HG03342 (cell line): Measurements from ENCODE around the gene UFM1.
"Not testable (repeated sequence)": the region's sequence is repeated elsewhere in the genome, so short reads cannot be mapped to it uniquely, and the experiment has no call there.

Experiments
- ATAC-seq: cut with Tn5 transposase; IDR thresholded peaks from one replicate; pipeline ENCODE4 v1.9.1; 2021; ENCODE audit warnings: mild to moderate bottlenecking, moderate library complexity; ENCODE audit not compliant: unreplicated experiment

UFM1 gene

DNA sequence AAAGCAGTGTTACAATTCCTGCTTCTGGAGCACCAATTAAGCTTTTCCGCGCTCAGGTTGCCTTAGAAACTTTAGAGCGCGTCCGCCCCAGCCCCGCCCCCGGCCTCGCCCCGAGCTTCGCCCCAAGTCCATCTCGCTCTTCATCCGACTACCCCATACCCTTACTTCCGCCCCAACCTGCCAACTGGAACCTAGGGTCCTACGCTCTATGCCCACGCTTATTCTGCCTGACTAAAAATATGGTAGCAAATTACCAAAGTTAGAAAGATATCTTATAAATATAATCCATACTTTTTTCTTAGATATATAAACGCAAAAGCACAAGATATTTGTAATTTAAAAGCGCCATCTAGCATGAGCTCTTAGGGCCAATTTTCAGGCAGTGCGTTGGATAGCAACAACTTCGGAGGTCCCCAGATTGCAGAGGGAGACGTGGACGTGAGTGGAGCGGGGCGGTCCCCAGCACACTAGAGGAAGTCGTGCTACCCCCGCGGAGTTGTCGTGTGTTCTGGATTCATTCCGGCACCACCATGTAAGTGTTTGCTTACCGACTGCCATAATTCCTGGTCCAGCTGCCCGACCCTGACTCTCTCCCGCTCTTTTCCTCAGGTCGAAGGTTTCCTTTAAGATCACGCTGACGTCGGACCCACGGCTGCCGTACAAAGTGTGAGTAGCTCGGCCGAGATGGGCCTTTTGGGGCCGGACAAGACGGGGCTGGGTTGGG is at the start of gene UFM1:
TSS of gene UFM1 (plus strand) at position 462 of the 724 bp plus-strand sequence. CDS start at position 531, 69 bp downstream.
- ATAC-seq, result peak; percentile 95

DNA sequence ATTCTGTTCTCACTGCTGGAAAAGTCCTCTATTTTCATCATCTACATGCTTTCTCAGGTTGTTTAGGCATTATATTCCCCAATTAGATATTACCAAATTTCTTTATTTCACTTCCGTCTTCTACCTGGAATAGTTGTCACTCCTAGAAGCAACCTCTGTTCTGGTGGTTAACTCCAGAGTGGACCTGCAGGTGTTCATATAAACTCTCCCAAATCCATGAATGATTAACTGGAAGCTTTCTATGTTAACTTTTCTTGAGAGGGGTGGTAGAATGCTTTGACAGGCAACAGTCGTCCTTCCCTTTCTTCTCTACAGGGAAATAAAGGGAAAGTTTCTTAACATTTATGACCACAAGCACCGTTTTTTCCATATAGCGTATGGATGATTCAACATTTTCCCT is 48.4 kb upstream of the UFM1 start:
- no peak for ATAC-seq

DNA sequence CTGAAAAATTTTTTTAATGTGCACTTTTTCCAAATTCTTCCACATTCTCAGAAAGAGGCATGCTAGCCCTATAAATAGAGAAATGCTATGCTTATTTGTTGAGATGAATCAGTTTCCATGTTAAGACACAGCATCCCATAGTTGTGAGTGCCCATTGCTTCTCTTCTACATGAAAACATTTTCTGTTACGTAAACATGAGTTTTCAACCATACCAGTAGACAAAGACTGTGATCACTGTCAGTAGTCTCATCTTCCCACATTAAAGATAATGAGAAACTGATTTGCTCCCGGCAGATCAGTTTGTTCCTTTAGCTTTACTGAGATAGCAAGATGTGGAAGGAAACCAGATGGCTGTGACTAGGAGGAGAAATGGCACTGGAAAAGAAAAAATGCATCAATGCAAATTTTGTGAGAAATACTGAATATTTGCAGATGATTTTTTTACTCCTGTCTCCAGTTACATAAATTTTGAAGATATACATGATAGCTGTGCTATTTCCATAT is 45.8 kb upstream of the UFM1 start:
- no peak for ATAC-seq

DNA sequence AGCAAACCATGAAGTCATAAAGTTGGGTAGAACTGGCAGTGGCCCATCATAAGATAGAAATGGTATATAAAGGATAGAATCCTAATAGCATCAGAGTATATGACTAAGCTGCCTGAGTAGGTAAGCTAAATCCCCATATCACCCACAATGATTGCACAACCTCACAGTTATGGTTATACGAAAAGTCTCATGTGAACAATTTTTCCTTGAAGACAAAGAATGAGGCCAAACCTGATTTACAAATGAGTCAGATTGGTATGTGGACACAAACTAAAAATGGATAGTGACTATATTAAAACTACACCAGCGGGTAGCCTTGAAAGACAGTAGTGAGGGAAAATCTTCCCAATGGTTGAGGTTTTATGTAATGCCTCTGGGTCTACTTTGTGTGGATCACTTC is 40.9 kb upstream of the UFM1 start:
- no peak for ATAC-seq

DNA sequence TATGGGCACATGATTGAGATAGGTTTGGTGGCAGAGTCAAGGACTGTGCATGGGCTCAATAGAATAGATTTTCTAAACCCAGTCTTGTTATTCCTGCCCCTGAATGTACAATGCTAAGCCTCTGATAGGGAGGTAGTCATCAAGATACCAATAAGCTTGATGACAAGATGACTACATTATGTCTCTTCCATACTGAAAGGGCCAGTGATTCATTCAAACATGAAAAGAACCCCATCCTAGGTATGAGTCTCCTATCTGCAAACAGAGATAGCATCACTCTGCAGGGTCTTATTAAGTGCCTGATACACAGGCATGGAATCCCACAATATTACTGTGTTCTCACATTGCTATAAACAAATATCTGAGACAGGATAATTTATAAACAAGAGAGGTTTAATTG is 40.3 kb upstream of the UFM1 start:
- no peak for ATAC-seq

DNA sequence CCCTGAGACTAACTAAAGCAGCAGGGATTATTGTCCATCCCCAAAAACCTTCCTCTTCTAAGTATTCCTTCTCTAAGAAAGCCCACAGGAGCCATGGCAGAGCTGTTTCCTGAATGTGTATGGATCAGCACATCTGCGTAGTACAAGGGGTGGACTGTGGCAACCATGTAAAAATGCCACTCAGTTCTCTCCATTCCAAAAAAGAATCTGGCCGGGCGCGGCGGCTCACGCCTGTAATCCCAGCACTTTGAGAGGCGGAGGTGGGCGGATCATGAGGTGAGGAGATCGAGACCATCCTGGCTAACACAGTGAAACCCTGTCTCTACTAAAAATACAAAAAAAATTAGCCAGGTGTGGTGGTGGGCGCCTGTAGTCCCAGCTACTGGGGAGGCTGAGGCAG is 38.5 kb upstream of the UFM1 start:
- ATAC-seq, result not testable (repeated sequence)

DNA sequence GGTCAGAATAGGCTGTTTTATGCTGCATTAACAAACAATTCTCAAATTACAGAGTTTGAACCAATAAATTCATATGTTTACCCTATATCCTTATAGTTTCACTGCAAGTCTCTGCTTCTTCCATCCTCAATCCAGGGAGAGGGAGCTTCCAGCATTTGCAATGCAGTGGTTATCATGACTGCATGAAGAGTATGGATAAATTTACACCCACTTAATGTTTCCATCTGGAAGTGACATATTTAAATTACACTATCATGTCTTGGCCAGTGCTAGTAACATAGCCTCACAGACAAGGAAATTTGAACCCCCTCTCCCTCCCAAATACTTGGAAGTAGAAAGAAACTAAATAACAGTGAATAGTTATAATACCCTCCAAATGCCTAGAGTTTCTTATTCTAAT is 33.5 kb upstream of the UFM1 start:
- no peak for ATAC-seq

DNA sequence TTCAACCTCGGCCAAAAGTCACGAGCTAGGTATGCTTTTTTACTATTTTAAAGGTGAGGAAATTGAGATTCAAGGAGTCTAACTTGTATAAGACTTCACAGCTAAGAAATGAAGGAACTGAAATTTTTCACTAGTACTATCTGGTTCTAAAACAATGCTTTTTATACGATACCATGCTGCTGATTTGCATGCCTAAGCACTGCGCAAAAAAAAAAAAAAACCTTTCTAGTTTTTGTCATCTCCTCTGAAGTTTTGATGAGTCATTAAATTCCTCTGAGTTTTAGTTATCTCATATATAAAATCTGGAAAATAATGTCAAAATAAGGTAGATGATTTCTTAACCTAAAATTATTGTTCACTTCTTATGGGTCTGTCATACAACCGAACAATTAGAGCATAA is 28.0 kb upstream of the UFM1 start:
- ATAC-seq, result no peak

DNA sequence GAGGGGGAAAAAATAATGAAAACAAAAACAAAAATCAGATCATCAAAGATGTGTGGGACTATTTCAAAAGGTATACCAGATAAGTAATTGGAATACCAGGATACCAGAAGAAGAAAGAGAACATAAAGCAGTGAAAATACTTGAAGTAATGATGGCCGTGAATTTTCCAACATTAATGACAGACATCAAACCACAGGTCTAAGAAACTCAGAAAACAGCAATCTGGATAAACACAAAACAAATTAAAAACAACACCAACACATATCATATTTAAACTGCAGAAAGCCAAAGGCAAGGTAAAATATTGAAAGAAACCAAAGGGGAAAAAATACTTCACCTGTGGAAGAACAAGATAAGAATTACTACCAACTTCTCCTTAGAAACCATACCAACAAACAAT is 24.2 kb upstream of the UFM1 start:
- ATAC-seq, result no peak

DNA sequence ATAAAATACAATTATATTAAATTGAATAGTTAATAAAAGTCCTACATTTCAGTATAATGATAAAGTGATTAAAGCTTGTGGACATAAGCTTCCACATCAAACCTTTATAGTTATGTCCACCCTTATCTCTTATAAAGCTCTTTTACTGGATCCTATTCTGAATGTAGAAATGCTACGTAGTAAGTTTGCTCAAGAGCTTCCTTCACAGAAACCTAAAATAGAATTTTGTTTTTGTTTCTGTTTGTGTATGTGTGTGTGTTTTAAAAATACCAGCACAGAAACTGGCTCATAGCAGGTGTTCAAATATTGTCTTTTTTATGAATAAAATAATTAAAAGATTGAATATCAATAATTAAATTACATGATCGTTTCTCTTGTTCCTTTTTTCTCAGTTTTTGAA is 21.0 kb upstream of the UFM1 start:
- no peak for ATAC-seq

DNA sequence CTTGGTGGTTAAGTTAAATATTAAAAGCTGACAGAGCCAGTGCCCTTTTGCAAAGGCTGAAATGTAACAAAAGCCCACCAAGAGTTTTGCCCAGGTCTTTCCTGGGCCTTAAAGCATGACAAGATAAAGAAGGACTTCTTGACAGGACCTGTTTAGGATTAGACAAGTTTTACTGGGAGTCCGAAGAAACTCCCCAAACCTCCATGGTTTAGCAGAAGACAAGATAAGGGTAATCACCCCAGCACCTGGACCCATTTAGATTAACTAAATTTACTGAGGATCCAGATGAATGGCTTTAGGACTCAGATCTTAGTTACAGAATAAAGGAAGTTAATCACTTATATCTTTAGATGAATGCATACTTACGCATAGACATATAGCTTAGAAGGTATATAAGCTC is 14.8 kb upstream of the UFM1 start:
- ATAC-seq, result no peak

DNA sequence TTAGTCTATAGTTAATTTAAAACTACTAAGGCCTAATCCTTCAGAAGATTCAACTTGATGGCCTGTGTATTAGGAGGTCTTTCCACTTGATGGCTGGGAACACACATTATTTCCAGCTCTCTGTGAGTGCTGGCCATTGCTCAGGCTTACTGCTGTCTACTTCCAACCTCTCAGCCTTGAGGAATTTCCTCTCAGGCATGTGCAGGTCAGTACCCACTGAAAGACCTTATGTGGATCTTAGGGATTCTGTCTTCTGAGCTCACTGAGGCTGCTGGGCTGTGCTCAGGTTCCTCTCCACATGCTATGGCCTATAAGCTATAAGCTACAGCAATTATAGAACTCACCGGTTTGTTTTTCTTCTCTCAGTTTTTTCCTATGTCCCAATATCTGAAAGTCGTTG is 11.6 kb upstream of the UFM1 start:
- ATAC-seq, result no peak

DNA sequence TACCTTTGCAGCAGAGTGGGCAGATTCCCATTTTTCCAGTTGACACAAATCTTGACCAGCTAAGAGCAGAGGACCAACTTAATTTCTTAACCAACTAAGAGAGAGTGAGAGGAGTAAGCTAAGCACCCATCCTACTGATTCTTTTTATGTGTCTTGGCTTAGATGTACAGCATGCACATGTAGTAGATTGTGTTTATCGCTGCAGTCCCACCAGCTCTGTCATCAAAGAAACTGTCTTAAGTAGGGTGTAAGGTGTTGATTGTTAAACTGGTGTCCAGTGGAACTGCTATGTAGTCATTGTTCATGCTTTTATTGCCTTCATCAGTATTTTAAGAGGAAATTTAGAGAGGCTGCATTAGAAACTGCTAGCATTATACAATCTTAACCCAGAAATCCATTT is 9.0 kb upstream of the UFM1 start:
- ATAC-seq, result no peak

DNA sequence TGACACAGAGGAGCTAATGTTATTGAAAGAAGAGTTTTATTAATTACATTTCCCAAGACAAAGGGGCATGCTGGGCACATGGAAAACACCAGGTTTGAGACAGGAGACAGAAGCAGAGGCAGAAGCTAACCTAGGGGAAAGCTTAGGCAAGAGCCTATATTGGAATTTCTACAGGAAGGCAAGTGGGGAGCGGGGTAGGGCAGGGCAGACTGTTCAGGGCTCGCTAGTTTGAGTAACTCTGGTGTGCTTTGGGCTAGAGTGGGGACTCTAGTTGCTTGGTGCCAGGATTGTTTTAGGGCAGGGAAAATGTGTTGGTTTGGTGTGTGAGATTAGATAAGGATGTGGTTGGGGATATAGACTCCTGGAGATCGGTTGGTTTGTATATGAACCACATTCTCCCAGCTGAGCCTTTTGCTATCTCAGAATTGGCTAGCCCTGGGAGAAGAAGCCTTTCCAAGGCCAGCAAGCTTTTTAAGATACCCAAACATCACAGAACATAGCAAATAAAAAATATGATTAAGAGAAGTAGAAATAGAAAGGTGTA is 8.4 kb upstream of the UFM1 start:
- no peak for ATAC-seq

DNA sequence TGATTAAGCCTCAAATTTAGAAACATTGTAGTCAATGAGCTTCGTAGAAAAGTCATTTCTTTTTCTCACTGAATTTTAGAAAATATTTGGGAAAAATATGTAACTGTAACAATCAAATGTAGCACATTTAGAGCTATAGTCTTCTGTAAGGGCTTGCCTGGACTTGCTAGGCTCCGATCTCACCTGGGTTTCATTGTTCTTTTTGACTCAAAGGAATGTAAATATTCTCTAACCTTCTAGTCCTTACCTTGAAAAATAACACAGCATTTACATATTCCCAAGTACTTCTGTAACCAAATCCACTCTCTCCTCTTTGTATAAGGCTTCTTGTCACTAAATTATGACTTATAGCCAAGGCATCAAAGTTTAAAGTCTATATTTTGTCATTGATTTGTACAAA is 2.9 kb upstream of the UFM1 start:
- ATAC-seq, result no peak

DNA sequence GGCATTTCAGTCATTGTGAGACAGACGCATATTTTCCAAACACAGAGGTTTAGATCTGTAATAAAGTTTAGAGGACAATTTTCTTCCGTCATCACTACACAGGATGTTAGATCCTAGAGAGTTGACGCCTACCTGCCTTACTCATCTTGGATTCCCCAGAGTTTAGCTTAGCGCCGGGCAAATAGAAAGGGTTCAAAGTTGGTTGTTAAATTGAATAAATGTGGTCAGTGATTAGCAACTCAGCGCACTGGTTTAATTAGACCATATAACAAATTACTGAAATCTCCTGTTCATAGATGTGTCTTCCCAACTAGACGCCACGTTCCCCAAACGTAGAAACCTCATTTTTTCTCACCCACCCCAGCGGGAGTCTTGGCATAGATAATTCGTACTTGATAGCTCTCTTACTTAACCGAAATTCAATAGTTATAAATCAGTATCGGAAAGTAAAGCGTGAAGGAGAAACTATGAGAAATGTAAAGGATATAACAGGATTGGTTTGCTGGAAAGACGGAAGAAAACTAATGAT is 726 bp upstream of the UFM1 start:
- peak; percentile 15 for ATAC-seq

DNA sequence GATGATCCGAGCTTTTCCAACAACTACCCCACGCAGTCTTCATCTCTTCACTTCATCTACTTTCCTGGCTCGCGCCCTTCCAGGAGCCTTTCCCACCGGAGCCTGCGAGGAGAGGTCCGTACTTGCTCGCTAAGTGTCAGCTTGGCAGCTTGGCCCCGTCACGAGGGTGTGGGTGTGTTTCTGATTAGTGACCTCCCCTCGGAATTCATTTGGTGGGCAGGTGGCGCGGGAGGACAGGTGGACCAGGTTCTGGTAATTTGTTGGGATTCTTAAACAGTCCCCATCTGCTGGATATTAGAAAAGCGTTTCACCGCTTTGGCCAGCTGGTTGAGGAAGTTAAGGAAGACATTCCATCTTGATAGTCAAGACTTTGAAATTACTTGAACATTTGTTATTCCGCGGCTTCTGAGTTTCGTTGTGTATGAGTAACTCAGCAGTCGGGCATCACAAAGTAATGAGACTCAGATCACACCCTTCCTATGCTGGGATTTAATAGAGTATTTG is 515 bp downstream of the UFM1 start:
- ATAC-seq, result peak; percentile 33

DNA sequence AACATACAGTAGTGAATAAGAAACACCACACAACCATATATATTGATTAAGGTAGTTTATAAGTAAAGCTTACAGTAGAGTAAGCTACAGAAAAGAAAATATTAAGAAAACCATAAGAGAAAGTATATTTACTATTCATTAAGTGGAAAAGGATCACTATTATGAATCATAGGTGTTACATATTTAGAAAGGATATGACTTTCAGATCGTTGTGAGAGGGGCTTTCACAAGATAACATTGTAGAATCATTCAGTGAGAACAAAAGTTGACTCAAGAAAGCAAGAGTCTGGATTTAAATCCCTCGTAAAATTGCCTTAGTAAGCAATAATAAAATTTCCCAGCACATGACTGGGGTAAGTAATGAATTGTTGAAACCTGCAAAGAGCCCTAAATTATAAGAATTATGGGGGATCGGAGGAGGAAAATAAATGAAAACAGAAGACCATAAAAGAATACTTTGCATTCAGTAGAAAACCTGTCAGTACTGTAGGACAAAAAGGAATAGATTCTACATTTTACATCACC is 6.0 kb downstream of the UFM1 start:
- no peak for ATAC-seq

DNA sequence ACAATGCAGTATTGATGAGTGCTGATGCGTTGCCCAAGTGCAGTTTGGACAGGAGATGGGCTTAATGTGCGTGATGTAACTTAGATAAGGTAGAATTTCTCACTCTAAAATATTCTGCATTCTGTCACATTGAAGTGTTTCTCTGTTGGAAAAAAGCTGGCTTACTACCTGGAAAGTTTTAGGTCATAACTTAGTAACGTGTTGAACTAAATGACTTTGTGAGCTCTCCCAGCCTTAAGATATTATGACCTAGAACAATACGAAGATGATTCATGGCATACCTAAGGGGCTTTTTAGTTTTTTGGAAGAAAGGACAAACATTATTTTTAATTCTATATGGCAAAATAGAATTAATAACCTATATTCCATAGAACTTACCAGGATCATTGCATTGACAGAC is 9.0 kb downstream of the UFM1 start:
- ATAC-seq, result no peak

DNA sequence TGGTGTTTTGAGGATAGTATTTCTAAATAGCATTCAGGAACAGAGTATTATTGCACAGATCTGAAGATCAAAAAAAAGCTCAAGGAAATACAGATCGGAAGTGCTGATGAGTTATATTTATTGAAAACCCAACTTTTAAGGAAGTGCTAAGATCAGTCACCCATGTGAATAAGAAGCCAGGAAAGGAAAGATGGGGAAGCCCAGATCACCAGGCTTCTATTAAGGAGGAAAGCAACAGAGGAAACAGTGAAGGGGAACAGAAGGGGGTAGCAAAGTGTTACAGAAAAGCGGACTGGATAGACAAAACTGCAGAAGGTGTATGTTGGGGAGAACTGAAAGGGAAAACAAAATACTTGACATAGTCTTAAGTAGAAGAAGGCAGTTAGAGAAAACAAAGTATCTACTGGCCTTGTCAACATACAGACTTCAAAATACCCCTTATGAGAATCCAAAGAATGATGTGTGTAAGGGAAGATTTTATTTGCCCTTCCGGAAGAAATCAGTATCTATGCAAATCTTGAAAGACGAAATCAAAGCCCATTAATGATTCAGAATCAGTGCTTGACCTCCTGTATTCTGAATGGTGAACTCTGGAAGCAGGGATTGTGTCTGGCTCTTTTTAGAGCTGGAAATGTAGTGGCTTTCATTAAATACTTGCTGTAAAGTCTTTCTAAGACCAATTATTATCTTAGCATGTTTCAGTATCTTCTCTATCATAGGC is 12.1 kb downstream of the UFM1 start:
- no peak for ATAC-seq

DNA sequence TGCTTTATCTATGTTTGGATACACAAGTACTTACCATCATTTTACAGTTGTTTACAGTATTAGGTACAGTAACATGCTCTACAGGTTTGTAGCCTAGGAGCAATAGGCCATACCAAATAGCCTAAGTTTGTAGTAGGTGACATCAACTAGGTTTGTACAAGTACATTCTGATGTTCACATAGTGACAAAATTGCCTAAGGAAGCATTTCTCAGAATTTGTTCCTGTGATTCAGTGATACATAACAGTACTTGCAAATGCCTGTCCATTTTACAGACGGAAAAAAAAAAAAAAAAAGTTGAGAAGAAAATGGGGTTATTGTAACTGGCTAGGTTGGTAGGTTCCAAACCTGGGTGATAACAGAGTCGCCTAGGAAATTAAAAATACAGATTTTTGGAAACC is 13.6 kb downstream of the UFM1 start:
- ATAC-seq, result no peak
